Left lobe of liver (tissue), 2 donors: ENCODE results near the gene RPRM. TPM values are rescaled to one million over a fixed set of nuclear protein-coding genes. Genes with fewer than 3 reads are reported as not detected.
"Not testable (repeated sequence)": the region's sequence is repeated elsewhere in the genome, so short reads cannot be mapped to it uniquely, and the experiment has no call there.

Experiments
- ATAC-seq: fragments of 200-7000 bp; cut with Tn5 transposase; one replicate; pipeline ENCODE4 v1.9.1; 2020; ENCODE audit warnings: mild to moderate bottlenecking, moderate library complexity
- DNase-seq: peaks from one replicate; pipeline ENCODE4 v3.0.0-alpha.2; 2020; ENCODE audit warnings: low spot score
- total RNA-seq: library from RNA; stranded (reverse); gene quantifications from one replicate; pipeline ENCODE4 v1.2.1, GENCODE V29; 2021
- donor health status: DM: no; HTN: no; CAD: no; lungs with moderate emphysema.
- donor health status: DM: no; HTN: yes; CAD: no.

Gene RPRM
- total RNA-seq, 1 donor from 2014 or later = not detected

DNA sequence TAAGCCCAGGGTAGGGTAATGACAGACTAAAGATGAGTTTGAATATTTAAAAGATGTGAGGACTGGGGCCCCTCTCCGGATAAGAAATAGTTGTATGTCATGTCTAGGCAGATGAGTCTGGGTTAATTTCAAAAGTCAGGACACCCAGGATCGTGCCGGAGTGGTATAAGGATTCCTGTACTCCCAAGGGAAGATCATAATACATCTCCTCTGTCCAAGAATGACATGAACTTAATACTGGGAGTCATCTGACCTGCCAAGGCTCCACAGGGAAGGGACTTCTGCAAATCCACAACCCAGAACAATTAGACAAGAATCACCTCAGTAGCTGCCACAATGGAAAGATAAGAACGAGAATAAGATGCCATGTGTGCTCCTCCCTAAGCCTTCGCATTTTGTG lies 17.1 kb downstream of the RPRM start:
- DNase-seq = no peak
- no peak for ATAC-seq

DNA sequence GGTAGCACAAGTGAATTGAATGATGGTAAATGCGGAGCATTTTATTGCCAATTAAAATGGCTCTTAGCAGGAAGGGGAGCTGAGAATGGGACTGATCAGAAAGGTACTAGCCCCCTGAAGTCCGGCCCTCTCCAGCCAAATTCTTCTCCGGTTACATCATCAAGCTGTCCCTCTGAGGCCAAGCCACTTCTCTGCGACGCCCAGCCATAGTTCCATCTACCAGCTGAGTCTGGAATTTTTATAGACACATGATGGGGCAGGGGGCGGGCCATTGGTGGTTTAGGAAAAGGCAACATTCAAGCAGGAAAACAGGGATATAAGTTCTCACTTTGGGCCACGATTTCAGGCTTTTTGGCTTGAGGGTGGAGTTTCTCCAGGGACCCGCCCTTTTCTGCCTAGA lies 22.7 kb downstream of the RPRM start:
- ATAC-seq (no peak), DNase-seq (no peak)

- ATAC-seq (no peak), DNase-seq (no peak)
Observed at GRCh38 chr2:153455403-153455802, 23.2 kb downstream of the RPRM start.

- DNase-seq (no peak), ATAC-seq (no peak)
Observed at GRCh38 chr2:153451611-153452010, 27.0 kb downstream of the RPRM start.

DNA sequence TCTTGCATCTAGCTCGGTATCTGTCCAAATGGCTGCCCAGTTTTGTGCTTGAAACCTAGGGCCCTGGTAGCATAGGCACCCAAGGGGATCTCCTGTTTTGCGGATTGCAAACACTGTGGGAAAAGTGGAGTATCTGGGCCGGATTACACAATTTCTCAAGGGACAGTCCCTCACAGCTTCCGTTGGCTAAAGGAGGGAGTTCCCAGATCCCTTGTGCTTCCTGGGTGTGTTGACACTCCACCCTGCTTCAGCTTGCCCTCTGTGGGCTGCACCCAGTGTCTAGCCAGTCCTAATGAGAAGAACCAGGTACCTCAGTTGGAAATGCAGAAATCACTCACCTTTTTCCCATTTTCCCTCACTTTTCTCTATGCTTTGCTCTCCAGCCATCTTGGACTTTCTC lies 35.5 kb downstream of the RPRM start:
- ATAC-seq = no peak

GRCh38 chr2:153442616-153443015 lies 35.9 kb downstream of the RPRM start:
- not testable (repeated sequence) for DNase-seq, ATAC-seq

More for the DNA sequence above, 35.5 kb downstream of the RPRM start:
- DNase-seq = no peak

- DNase-seq, ATAC-seq: not testable (repeated sequence)
Observed at GRCh38 chr2:153440090-153440489, 38.5 kb downstream of the RPRM start.

DNA sequence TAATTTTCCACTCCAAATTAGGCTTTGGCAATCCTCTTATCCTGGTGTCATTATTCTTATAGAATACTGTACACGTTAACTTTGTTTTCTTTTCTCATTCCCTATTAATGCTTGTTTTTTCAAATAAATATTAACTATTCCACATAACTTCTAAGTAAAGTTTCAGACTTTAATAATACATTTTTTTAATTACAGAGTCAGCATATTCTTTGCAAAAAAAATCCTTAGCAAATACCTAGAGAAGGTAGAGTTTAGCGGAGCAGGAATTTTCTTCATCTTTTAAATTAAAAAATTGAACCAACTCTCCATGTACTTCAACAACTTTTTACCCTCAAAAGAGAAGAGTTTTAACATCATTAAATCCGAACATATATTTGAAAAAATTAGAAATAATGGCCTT lies 45.2 kb downstream of the RPRM start:
- DNase-seq = no peak
- no peak for ATAC-seq

DNA sequence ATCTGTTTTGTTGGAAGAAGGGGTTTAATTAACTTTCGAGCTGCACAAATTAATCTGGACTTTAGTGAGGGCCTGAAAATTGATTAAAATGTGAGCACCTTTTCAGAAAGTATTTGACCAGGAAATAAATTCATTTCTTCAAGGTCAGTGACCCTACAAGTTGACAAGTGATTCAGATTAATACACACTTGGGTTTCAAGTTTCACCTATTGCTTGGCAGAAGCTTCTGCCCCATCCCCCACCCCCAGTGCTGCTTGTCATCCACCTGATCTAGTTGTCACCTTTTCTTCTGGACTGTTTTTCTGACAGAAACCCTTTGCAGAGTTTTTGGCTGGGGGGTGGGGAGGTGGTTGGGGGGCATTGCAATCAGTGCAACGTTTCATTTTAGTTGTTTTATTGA lies 46.2 kb downstream of the RPRM start:
- no peak for ATAC-seq

DNA sequence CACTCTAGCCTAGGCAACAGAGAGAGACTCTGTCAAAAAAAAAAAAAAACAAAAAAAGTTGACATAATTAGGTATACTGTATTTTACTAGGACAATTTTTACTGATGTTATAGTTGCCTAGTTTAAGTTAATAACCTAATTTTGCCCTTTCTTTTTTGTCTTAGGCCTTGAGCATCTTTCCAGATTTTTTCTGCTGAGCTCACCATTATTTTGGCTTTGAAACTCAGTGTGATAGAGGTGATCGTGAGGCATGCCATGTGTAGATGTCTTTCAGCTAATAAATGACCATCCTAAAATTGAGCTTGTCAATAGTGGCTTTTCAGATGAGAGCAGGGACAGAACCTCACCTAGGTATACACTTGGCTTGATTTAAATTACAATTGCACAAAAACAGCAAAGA lies 47.4 kb downstream of the RPRM start:
- ATAC-seq = no peak
- no peak for DNase-seq

More for the DNA sequence above, 46.2 kb downstream of the RPRM start:
- DNase-seq = no peak
